HepG2 (cell line): Measurements from ENCODE around the gene ADM. TPM values are rescaled to one million over a fixed set of nuclear protein-coding genes. Genes with fewer than 3 reads are reported as not detected.

Experiments used
- ARNT ChIP-seq: fragments of 450-650 bp; IDR thresholded peaks from 2 replicates; pipeline ENCODE4 v1.6.1; 2017
- BRD4 ChIP-seq: sonication (generic); formaldehyde crosslinking; IDR thresholded peaks from 2 replicates; pipeline ENCODE4 v1.4.0; 2020; ENCODE audit warnings: missing genetic modification reagents
- CEBPB ChIP-seq: IDR thresholded peaks from 2 replicates; pipeline ENCODE4 v1.6.1; 2011; ENCODE audit warnings: low read depth, low read length, improper control_type of control experiment, borderline replicate concordance
- FOXC1 ChIP-seq: sonication (generic); formaldehyde crosslinking; IDR thresholded peaks from 2 replicates; pipeline ENCODE4 v1.8.0; 2022; ENCODE audit warnings: mild to moderate bottlenecking, missing genetic modification reagents, borderline replicate concordance
- GZF1 ChIP-seq: sonication (generic); formaldehyde crosslinking; IDR thresholded peaks from 2 replicates; pipeline ENCODE4 v1.5.1; 2020; ENCODE audit warnings: mild to moderate bottlenecking, missing genetic modification reagents
- HES4 ChIP-seq: sonication (generic); formaldehyde crosslinking; IDR thresholded peaks from 2 replicates; pipeline ENCODE4 v1.9.0; 2021; ENCODE audit warnings: mild to moderate bottlenecking, missing genetic modification reagents, borderline replicate concordance
- HMG20A ChIP-seq: IDR thresholded peaks from 2 replicates; pipeline ENCODE4 v1.6.1; 2016; ENCODE audit warnings: borderline replicate concordance
- KDM5A ChIP-seq: fragments of 200-600 bp; sonication (generic); IDR thresholded peaks from 2 replicates; pipeline ENCODE4 v1.7.0; 2018; ENCODE audit warnings: antibody characterized with exemption, mild to moderate bottlenecking, low read length, borderline replicate concordance
- LCORL ChIP-seq, 2 experiments: fragments of 450-650 bp in 1 of 2; sonication (generic) in 1 of 2; formaldehyde crosslinking in 1 of 2; IDR thresholded peaks; 2 replicates each; pipeline versions ENCODE4 v1.5.0 to v1.6.1; 2017 to 2020; ENCODE audit warnings: antibody characterized with exemption in 1 of 2, missing genetic modification reagents in 1 of 2
- MIER2 ChIP-seq: IDR thresholded peaks from 2 replicates; pipeline ENCODE4 v1.6.1; 2016; ENCODE audit warnings: missing biosample characterization, missing genetic modification reagents
- NR2C2 ChIP-seq: sonication (generic); formaldehyde crosslinking; IDR thresholded peaks from 2 replicates; pipeline ENCODE4 v1.4.0; 2020; ENCODE audit warnings: missing genetic modification reagents, mild to moderate bottlenecking, moderate library complexity, borderline replicate concordance
- PHB2 ChIP-seq: fragments of 450-650 bp; IDR thresholded peaks from 2 replicates; pipeline ENCODE4 v1.6.1; 2018; ENCODE audit not compliant: partially characterized antibody
- PHF20 ChIP-seq: sonication (generic); formaldehyde crosslinking; IDR thresholded peaks from 2 replicates; pipeline ENCODE4 v1.5.0; 2020; ENCODE audit warnings: mild to moderate bottlenecking, missing genetic modification reagents
- SMAD3 ChIP-seq: sonication (generic); formaldehyde crosslinking; IDR thresholded peaks from 2 replicates; pipeline ENCODE4 v1.4.0; 2020; ENCODE audit warnings: missing genetic modification reagents
- SPEN ChIP-seq: sonication (generic); formaldehyde crosslinking; IDR thresholded peaks from 2 replicates; pipeline ENCODE4 v1.5.1; 2020; ENCODE audit warnings: low read depth, mild to moderate bottlenecking, missing genetic modification reagents
- STAT5B ChIP-seq: sonication (generic); formaldehyde crosslinking; IDR thresholded peaks from 2 replicates; pipeline ENCODE4 v1.4.0; 2020; ENCODE audit warnings: missing genetic modification reagents
- YEATS4 ChIP-seq: sonication (generic); formaldehyde crosslinking; IDR thresholded peaks from 2 replicates; pipeline ENCODE4 v1.4.0; 2020; ENCODE audit warnings: missing genetic modification reagents, borderline replicate concordance
- ZC3H4 ChIP-seq: sonication (generic); formaldehyde crosslinking; IDR thresholded peaks from 2 replicates; pipeline ENCODE4 v1.4.0; 2020; ENCODE audit warnings: missing genetic modification reagents, borderline replicate concordance
- ZNF180 ChIP-seq: sonication (generic); formaldehyde crosslinking; IDR thresholded peaks from 2 replicates; pipeline ENCODE4 v1.4.0; 2020; ENCODE audit warnings: low read depth, missing genetic modification reagents, borderline replicate concordance
- ZNF230 ChIP-seq: sonication (generic); formaldehyde crosslinking; IDR thresholded peaks from 2 replicates; pipeline ENCODE4 v1.4.0; 2020; ENCODE audit warnings: mild to moderate bottlenecking, missing genetic modification reagents
- ZNF556 ChIP-seq: sonication (generic); formaldehyde crosslinking; IDR thresholded peaks from 2 replicates; pipeline ENCODE4 v1.4.0; 2020; ENCODE audit warnings: mild to moderate bottlenecking, missing genetic modification reagents, borderline replicate concordance
- ZNF557 ChIP-seq: sonication (generic); formaldehyde crosslinking; IDR thresholded peaks from 2 replicates; pipeline ENCODE4 v1.4.0; 2020; ENCODE audit warnings: missing genetic modification reagents
- ZNF605 ChIP-seq: sonication (generic); formaldehyde crosslinking; IDR thresholded peaks from 2 replicates; pipeline ENCODE4 v1.8.0; 2022; ENCODE audit warnings: mild to moderate bottlenecking, missing genetic modification reagents
- ZNF724P ChIP-seq: sonication (generic); formaldehyde crosslinking; IDR thresholded peaks from 2 replicates; pipeline ENCODE4 v1.8.0; 2022; ENCODE audit warnings: missing genetic modification reagents, borderline replicate concordance
- ZNF773 ChIP-seq: sonication (generic); formaldehyde crosslinking; IDR thresholded peaks from 2 replicates; pipeline ENCODE4 v1.4.0; 2020; ENCODE audit warnings: missing genetic modification reagents, borderline replicate concordance
- ZNF792 ChIP-seq: IDR thresholded peaks from 2 replicates; pipeline ENCODE4 v1.6.1; 2016
- ZNF839 ChIP-seq: sonication (generic); formaldehyde crosslinking; IDR thresholded peaks from 2 replicates; pipeline ENCODE4 v1.4.0; 2020; ENCODE audit warnings: missing genetic modification reagents, mild to moderate bottlenecking, borderline replicate concordance
- ZNF850 ChIP-seq: sonication (generic); formaldehyde crosslinking; conservative IDR thresholded peaks from 2 replicates; pipeline ENCODE4 v1.9.0; 2021; ENCODE audit warnings: mild to moderate bottlenecking, missing genetic modification reagents
- ZZZ3 ChIP-seq: sonication (generic); formaldehyde crosslinking; IDR thresholded peaks from 2 replicates; pipeline ENCODE4 v1.4.0; 2020; ENCODE audit warnings: missing genetic modification reagents, mild to moderate bottlenecking, borderline replicate concordance
- polyA plus RNA-seq, 8 experiments: library from polyadenylated mRNA; depleted of rRNA in 3 of 8; stranded (reverse) in 7 of 8; unstranded in 1 of 8; fragments of >200 nt; fragmentation: Illumina TruSeq in 4 of 8; extraction: Trizol in 4 of 8; gene quantifications; 2 replicates each; pipeline versions ENCODE4 v1.2.1 to v1.2.3, GENCODE V29; 2011 to 2016; ENCODE audit warnings: low read depth in 4 of 8, missing spikeins in 1 of 8, mixed read lengths in 1 of 8; ENCODE audit not compliant: insufficient read depth in 1 of 8
- total RNA-seq, 5 experiments: library from RNA; depleted of rRNA; stranded (reverse); fragments of >200 nt; fragmentation: Illumina TruSeq; extraction: Trizol; gene quantifications; 2 replicates each; pipeline ENCODE4 v1.2.3, GENCODE V29; 2016; ENCODE audit warnings: low read depth in 1 of 5
- TF ChIP-seq, protein P1 (sequence below): sonication (generic); formaldehyde crosslinking; IDR thresholded peaks from 2 replicates; pipeline ENCODE4 v1.9.0; 2021; ENCODE audit warnings: missing genetic modification reagents, borderline replicate concordance
- TF ChIP-seq, protein P2 (sequence below), 2 experiments: fragments of 450-650 bp in 1 of 2; sonication (generic) in 1 of 2; formaldehyde crosslinking; IDR thresholded peaks; 2 replicates each; pipeline versions ENCODE4 v1.5.0 to v1.8.0; 2020 to 2022; ENCODE audit warnings: mild to moderate bottlenecking in 1 of 2, missing genetic modification reagents in 1 of 2

Gene ADM
- total and polyA plus RNA-seq, 2 of the 13 experiments (the other 11 are each of a cell fraction or from before 2014, with no cell fraction given), result 10.7 to 26.1 TPM

DNA sequence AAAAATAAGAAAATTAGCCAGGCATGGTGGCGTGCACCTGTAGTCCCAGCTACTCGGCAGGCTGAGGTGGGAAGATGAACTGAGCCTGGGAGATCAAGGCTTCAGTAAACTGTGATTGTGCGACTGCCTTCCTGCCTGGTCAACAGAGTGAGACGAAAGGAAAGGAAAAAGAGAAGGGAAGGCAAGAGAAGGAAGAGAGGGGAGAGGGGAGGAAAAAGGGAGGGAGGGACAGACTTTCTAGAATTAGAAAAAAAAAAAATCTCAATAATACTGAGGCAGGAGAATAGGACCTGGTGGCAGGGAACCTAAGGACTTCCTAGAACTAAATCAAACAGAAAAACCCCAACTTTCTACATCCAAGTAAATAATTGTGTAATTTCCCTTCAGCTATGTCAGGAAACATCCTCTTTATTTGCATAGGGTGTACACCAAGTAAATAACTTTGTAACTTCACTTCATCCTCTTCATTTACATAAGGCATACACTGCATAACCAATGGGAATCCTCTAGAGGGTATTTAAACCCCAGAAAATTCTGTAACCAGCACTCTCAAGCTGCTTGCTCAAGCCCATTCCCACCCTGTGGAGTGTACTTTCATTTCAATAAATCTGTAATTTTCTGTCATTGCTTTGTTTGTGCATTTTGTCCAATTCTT lies 19.6 kb upstream of the ADM start (continued):
- no peak for TF ChIP-seq KDM5A
- TF ChIP-seq HMG20A (CRISPR knock-in tag), result peak; percentile 73; the same call in 1 of the 2 replicates
- no peak for TF ChIP-seq ZNF773 (CRISPR knock-in tag)
- TF ChIP-seq ZNF180, result no peak
- TF ChIP-seq, protein P1, sequence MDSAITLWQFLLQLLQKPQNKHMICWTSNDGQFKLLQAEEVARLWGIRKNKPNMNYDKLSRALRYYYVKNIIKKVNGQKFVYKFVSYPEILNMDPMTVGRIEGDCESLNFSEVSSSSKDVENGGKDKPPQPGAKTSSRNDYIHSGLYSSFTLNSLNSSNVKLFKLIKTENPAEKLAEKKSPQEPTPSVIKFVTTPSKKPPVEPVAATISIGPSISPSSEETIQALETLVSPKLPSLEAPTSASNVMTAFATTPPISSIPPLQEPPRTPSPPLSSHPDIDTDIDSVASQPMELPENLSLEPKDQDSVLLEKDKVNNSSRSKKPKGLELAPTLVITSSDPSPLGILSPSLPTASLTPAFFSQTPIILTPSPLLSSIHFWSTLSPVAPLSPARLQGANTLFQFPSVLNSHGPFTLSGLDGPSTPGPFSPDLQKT (CRISPR knock-in tag), result no peak
- TF ChIP-seq PHB2, result no peak
- no peak for TF ChIP-seq ZZZ3
- TF ChIP-seq NR2C2 (CRISPR knock-in tag), result no peak
- no peak for TF ChIP-seq BRD4 (CRISPR knock-in tag)
- TF ChIP-seq ZC3H4 (CRISPR knock-in tag), result no peak
- 0 out of 2 replicates have a peak, but pooled peaks have one; percentile 14 for TF ChIP-seq YEATS4 (CRISPR knock-in tag)
- no peak for TF ChIP-seq ARNT
- TF ChIP-seq MIER2 (CRISPR knock-in tag), result no peak
- TF ChIP-seq, protein P2, sequence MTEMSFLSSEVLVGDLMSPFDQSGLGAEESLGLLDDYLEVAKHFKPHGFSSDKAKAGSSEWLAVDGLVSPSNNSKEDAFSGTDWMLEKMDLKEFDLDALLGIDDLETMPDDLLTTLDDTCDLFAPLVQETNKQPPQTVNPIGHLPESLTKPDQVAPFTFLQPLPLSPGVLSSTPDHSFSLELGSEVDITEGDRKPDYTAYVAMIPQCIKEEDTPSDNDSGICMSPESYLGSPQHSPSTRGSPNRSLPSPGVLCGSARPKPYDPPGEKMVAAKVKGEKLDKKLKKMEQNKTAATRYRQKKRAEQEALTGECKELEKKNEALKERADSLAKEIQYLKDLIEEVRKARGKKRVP (CRISPR knock-in tag; IDR thresholded peaks at IDR 0.05), result peak in 1 of 2 experiments; percentile 69; a peak in 2 of 4 replicates
- TF ChIP-seq ZNF605 (CRISPR knock-in tag), result no peak
- peak; percentile 51; the same call in 1 of the 2 replicates for TF ChIP-seq SMAD3 (CRISPR knock-in tag)
- TF ChIP-seq ZNF557 (CRISPR knock-in tag), result no peak
- TF ChIP-seq SPEN (CRISPR knock-in tag), result no peak
- TF ChIP-seq FOXC1 (CRISPR knock-in tag), result no peak
- TF ChIP-seq ZNF792, result no peak
- no peak for TF ChIP-seq ZNF850
- no peak for TF ChIP-seq ZNF556 (CRISPR knock-in tag)
- TF ChIP-seq GZF1 (CRISPR knock-in tag), result no peak
- TF ChIP-seq ZNF724P (CRISPR knock-in tag), result no peak
- TF ChIP-seq HES4 (CRISPR knock-in tag), result no peak
- no peak for TF ChIP-seq ZNF839 (CRISPR knock-in tag)
- TF ChIP-seq ZNF230 (CRISPR knock-in tag), result no peak
- TF ChIP-seq STAT5B, result no peak
- TF ChIP-seq CEBPB, result peak; percentile 86
- TF ChIP-seq LCORL (IDR thresholded peaks at IDR 0.05), result no peak
- TF ChIP-seq LCORL (CRISPR knock-in tag; IDR thresholded peaks at IDR 0.05), result no peak
- TF ChIP-seq PHF20 (CRISPR knock-in tag), result no peak
